GM19372 (cell line): Measurements from ENCODE around the gene SF3A2.

Experiments used
- ATAC-seq: cut with Tn5 transposase; IDR thresholded peaks from one replicate; pipeline ENCODE4 v1.9.1; 2021; ENCODE audit warnings: mild to moderate bottlenecking, low read depth, moderate library complexity; ENCODE audit not compliant: unreplicated experiment

SF3A2 gene

GRCh38 chr19:2287585-2288337 is 51.1 kb downstream of the SF3A2 start:
- ATAC-seq = no peak

- ATAC-seq = no peak
Observed at GRCh38 chr19:2288338-2288817, 51.8 kb downstream of the SF3A2 start.

- no peak for ATAC-seq
Observed at GRCh38 chr19:2288818-2289713, 52.4 kb downstream of the SF3A2 start.

- no peak for ATAC-seq
Observed at GRCh38 chr19:2289714-2290435, 53.3 kb downstream of the SF3A2 start.

- ATAC-seq = no peak
Observed at GRCh38 chr19:2290441-2291184, 54.0 kb downstream of the SF3A2 start.

- ATAC-seq = no peak
Observed at GRCh38 chr19:2291185-2291751, 54.6 kb downstream of the SF3A2 start.

GRCh38 chr19:2294687-2295335 is 58.2 kb downstream of the SF3A2 start:
- ATAC-seq = no peak

- ATAC-seq = no peak
Observed at GRCh38 chr19:2296141-2296540, 59.5 kb downstream of the SF3A2 start.
